Stimulated activated CD4-positive, alpha-beta T cell treated with anti-CD3 and anti-CD28 coated beads, Interleukin-1b, Interleukin-23, amount 100 ng/mL, for 1 hour (primary cell): ENCODE results near the gene G6PC3.
"Not testable (repeated sequence)": the region's sequence is repeated elsewhere in the genome, so short reads cannot be mapped to it uniquely, and the experiment has no call there.

Experiments
- DNase-seq, 2 donors: peaks; one replicate each; pipeline ENCODE4 v3.0.0-alpha.2; 2020; ENCODE audit warnings: low read depth in 2 of 2

G6PC3 gene

DNA sequence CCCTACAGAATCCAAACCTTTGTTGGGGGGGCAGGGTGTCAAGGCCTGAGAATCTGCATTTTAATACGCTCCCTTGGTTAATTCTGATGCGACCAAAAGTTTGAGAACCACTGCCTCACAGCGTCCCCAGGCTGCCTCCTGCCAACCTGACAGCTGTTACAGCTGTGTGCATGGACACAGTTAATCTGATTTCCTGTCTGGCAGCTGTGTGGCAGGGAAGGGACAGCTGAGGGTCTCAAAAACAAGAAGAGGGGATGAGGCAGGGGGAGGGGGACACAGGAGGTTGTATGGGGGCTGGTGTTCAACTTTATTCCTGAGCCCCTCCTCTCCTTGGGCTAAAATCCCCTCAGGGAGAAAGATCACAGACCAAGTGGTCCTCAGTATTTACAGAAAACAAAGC lies 35.4 kb downstream of the G6PC3 start:
- DNase-seq, result no peak

DNA sequence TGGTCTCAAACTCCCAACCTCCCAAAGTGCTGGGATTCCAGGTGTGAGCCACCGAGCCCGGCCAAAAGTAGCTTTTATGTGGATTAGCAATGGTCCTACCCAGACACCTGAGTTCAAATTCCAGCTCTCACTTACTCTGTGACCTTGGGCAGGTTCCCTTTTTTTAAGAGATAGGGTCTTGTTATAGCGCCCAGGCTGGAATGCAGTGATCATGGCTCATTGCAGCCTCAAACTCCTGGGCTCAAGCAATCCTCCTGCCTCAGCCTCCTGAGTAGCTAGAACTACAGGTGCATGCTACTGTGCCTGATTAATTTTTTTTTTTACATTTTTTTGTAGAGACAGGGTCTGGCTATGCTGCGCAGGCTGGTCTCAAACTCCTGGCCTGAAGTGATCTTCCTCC lies 36.3 kb downstream of the G6PC3 start:
- no peak for DNase-seq

DNA sequence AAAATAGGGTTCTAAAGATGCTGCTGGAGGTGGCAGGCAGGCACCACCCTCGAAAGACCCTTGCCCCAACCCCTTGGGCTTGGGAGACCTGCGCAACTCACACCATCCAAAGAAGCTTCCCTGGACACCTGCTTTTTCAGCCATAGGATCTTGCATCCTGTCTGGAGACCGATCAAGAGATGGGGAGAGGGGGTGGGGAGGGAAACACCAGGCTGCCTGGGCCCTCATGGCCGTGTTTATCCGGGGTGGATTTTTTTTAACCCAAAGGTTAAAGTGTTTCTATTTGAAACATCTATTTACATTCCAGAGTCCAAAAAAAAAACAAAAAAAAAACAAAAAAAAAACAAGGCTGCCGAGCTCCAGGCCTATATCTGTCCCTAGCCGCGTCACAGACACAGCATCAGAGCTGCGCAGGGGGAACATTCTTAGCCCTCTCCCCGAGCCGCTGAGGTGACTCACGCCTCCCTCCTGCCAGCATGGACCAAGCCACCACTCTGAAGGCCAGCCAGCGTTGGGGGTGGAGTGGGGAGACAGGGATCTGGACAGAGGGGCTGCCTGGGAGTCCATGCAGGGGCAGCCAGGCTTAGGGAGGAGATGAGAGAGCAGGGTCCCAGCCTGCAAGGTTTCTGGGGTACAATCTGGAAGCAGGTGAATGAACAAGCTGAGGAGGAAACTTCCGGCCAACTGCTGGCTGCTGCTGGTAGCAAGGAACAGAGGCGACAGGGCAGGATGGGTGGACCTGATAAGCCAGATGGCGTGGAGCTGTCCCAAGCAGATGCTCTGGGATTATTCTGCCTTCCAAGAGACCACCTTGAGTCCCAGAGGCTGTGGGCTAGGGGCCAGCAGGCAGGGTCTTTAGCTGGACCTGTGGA lies 38.1 kb downstream of the G6PC3 start:
- no peak for DNase-seq

- no peak for DNase-seq
Measured at GRCh38 chr17:44109312-44109630, 38.7 kb downstream of the G6PC3 start.

- DNase-seq, result no peak
Measured at GRCh38 chr17:44110011-44110686, 39.6 kb downstream of the G6PC3 start.

- DNase-seq, result peak; percentile 3 to 31
Measured at GRCh38 chr17:44110823-44111633, 40.5 kb downstream of the G6PC3 start.

GRCh38 chr17:44111777-44112176 lies 41.2 kb downstream of the G6PC3 start:
- DNase-seq, result no peak

DNA sequence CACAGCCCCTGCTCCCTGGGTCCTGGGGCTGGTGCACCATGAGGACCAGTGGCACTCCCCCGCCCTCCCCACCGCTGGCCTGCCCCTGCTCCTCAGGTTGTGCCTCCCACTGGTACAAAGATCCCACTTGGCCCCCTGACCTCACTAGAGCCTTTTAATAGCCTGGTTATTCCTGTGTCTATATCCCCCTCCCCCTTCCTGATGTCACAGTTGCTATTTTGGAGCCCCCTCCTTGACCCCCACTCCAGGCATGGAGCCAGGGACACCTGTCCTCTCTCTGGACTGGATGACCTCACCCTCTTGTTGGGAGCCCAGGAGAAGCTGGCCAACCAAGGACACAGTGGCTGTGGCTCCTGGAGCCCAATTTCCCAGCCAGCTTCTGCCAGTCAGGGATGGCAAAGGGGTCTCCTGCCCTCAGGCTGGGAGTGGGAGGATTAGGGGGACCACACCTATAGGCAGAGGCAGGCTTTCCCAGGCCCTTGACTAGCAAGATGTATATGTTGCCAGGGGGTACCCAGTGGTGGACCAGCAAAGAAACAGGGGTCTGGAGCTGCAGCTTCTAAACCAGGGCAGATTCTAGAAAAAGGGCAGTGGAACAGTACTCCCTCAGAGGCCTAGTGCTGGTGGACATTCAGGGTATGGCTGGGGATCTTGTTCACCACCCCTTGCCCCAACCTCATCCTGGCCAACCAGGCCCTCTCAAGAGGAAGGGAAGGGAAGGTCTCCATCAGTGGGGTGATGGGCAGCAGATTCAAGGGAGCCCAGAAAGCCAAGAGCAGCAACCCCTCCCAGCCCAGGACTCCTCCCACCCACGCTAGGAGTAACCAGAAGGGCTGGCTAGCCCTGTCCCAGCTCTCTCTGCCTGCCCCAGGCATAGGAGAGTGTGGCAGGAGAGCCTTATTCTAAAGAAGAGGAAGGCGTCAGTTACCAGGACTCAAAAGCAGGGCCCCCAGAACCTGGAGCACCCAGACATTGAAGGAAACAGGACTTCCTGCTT lies 42.0 kb downstream of the G6PC3 start:
- no peak for DNase-seq

GRCh38 chr17:44113382-44113781 lies 42.8 kb downstream of the G6PC3 start:
- DNase-seq, result no peak

GRCh38 chr17:44113868-44114840 lies 43.6 kb downstream of the G6PC3 start:
- DNase-seq, result no peak

- DNase-seq, result no peak
Measured at GRCh38 chr17:44115585-44116415, 45.3 kb downstream of the G6PC3 start.

DNA sequence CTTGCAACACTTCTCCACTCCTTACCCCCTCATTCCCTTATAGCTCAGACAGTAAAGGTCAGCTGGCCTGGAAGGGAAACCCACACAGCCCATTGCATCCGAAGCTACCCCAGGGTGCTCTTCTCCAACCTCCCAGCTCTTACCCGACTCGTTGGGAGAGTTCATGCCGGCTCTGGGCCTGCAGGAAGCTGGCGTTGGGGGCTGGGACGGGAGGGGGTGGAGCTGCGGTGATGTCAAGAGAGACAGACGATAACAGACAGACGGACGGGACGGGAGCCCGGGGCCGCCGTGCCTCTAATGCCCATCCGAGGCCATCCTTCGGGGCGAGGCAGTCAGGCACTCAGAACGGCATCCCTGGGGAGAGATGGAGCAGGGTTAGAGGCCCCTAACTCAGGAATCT lies 46.8 kb downstream of the G6PC3 start:
- no peak for DNase-seq

- no peak for DNase-seq
Measured at GRCh38 chr17:44118427-44119050, 48.0 kb downstream of the G6PC3 start.

- no peak for DNase-seq
Measured at GRCh38 chr17:44119062-44119461, 48.5 kb downstream of the G6PC3 start.

GRCh38 chr17:44119798-44120197 lies 49.3 kb downstream of the G6PC3 start:
- no peak for DNase-seq

- not testable (repeated sequence) for DNase-seq
Measured at GRCh38 chr17:44120281-44120680, 49.7 kb downstream of the G6PC3 start.

DNA sequence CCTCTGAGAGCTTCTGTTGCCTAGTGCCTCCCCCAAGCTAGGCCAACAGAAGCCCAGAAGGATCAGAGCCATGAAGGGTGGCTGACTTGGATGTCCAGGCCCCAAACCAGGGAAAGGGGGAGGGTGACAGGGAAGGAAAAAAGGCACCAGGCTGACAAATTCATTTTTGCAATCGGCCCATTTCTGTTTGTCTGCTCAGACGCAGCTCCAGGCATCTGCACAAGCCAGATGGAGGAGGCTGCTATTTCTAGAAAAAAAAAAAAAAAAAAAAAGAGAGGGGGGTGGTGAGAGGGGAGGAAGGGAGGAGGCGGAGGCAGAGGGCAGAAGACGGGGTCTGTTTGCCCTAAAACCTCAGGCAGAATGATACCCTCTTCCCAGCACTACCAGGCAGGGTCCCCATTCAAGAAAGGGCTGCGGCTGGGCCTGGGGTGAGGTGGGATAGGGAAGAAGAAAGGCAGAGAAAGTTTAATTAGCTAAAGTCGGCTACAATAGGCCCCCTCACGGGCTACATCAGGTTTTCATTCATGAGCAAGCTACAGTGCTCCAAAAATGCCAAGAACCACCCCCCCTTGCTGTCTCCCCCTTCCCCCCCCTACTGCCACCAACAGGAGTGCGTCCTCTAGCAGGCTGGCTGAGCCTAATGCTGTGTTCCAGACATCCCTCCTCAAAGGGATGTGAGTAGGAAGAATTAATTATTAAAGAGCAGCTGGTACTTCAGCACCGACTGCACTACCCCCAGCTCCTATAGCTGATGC lies 50.5 kb downstream of the G6PC3 start:
- DNase-seq, result no peak
